NCI-H446 (cell line): ENCODE data around the gene SDK1.

ENCODE experiments used
- DNase-seq, 2 experiments: peaks; one replicate each; lab custom pipeline; 2025; lab: John Stamatoyannopoulos, UW

SDK1 gene

DNA sequence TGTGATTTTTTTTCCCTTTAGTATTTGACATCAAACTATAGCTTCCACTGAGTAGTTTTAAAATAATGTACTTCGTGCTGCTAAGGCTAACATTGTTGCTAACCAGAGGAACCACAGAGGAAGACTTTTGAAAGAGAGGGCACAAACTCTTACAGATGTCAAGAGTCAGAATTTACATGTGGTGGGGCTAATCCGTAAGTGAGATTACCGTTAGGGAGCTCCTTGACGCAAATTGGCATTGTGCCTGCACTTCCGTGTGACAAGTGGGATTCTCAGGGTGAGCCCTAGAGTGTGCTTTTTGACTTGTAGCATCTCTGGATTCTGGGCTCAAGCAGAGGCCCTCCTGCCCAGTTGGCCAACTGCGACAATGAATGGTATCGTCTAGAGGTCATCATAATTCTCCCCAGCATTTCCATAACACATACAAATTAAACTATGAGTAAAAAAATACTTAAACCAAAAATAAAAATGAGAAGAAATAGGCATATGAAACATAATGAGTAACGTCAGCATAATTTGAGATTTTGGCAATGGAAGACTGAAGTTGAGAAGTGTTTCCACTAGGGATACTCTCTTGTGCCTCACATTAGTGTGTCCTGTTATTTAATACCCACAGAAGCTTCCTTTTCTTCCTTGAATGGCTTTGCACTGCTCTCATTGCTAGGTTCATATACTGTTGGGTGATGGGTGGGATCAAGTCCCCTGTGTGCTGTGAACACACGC lies 164.0 kb downstream of the SDK1 start:
- DNase-seq: no peak

DNA sequence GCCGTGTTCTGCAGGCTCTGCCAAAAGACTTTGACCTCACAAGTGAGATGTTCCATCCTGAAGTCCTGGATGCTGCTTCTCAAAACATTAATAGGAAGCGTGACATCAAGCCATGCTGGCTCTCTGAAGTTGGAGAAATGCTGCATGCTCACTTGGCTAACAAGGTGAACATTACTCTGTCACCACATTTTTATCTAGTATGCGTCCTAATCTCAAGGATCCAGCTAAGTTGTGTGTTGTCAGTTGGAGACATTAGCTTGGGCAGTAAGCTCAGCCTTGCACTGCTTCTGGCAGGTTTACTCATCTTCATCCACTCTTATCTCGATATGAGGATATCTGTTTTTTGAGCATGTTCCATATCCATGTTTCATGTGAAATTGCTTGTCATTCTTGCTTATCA lies 165.2 kb downstream of the SDK1 start:
- no peak for DNase-seq

DNA sequence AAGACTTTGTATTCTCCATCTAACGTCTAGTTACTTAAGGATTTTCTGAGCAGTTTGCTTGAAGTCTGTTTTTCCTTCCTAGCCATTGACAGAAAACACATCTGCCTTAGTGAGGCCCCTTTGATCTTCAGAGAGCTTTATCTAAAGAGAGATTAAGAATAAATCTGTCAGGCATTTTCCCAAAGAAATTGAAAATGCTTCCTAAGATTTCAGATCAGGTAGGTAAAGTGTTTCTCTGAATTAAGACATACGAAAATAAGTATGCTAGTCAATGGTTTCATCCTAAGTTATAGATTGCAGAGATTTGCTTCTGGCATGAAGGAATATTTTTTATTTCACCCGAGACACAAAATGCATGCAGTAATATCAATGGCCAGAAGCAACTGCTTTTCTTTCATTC lies 168.6 kb downstream of the SDK1 start:
- no peak for DNase-seq

DNA sequence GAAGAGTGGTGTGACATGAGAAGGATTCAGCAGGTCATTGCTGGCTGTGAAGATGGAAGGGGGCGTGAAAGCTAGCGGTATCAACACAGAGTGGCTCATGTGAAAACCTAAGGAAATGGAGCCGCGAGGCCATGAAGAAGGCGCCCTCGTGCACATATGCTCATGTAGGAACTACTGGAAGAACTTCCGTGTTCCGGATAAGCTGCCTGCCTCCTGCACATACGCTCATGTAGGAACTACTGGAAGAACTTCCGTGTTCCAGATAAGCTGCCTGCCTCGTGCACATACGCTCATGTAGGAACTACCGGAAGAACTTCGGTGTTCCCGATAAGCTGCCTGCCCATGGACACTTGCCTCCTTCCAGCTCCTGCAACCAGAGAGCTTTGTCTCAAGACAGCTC lies 179.1 kb downstream of the SDK1 start:
- no peak for DNase-seq

DNA sequence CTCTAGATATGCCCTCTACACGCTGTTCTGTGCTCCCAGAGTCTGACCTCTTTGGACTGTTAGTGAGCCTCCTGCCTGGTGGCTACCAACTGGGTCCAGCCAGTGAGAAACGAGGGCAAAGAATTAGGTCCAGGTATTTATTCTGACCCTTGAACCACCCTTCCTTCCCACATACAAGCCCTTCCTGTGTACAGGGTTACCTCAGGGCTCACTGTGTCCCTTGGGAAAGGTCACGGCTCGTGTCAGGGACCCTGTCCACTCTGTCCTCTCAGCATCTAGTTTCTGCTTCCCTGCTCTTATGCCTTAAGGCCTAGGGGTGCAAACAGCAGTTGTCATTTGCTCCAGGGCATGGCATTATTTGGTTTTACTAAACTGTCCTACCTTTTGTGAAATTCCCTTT lies 180.4 kb downstream of the SDK1 start:
- no peak for DNase-seq

DNA sequence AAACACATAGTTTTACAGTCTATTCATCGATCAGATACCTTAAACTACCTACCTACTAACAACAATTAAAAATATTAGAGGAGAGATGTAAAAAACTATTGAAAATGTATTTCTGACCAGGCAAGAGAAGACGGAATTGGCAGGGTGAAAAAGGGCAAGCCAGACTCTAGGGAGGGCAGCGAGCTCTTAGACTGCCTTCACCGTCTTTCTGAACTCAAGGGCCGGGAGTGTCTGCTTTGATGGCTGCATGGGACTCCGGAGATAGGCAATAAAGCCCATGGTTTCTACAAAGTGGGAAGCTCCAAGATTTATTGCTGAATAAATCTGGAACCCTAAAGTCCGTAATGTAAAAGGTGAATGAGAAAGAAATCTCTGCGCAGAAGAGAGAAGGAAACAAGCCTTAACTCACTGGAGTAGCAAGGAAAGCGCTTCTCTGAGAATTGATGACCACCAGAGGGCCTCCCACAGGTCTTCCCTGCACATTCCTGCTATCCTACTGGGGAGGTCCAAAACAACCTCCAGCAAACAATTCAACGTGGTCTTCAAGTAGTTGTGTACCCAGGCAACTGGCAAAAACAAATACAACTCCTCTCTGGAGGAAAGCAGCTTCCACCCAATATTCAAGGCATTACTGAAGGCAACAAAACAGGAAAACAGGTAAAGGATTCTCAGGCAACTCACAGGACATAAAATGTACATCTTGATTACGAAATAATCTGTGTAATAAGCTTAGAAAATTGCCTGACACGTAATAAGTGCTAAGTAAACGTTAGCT lies 181.3 kb downstream of the SDK1 start:
- DNase-seq: no peak

DNA sequence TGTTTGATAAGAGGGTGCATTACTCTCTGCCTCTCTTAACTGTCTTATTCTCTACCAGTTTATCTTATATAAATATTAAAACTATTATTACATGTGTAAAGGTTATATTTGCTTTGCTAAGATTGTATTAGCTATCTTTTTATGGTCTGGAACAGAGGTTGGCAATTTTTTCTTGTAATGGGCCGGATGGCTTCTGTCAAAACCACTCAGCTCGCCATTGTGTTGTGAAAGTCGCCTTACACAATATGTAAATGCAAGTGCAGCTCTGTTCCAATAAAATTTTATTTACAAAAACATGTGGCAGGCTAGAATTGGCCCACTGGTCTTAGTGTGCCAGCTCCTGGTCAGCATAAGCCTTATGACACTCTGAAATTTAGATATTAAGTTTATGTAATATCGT lies 185.8 kb downstream of the SDK1 start:
- DNase-seq: no peak

DNA sequence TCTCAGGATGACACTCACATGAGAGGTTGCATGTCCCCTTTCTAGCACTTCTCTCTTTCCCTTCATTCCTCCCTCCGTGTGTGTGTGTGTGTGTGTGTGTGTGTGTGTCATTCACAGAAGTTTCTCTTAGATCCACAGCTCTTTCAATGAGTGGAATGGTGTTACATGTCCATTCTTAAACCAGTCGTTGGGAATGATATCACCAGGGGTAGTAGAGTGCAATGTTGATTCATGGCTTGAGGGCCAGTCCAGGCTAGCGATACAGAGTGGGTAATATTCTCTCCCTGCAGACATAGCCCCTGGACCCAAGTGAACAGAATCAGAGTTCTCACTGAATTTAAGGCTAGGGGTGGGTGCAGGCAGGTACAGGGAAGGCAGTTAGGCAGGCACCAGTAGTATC lies 187.8 kb downstream of the SDK1 start:
- no peak for DNase-seq

DNA sequence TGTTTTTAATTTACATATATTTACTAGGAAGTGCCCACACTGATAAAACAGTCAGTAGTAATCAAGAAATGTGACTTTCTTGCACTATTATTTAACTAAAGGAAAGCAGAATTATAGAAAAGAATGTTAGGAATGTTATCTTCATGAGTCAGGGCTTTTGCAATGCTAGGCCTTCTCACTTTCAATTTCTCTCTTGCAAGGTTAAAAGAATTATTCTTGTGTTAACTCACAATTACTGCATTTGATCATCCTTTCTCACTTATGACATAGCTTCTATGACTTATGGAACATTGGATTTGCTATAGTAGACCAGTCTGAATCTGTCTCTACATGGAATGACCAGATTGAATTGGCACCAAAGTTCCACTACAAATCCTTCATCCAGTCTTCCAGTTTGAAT lies 192.4 kb downstream of the SDK1 start:
- no peak for DNase-seq

DNA sequence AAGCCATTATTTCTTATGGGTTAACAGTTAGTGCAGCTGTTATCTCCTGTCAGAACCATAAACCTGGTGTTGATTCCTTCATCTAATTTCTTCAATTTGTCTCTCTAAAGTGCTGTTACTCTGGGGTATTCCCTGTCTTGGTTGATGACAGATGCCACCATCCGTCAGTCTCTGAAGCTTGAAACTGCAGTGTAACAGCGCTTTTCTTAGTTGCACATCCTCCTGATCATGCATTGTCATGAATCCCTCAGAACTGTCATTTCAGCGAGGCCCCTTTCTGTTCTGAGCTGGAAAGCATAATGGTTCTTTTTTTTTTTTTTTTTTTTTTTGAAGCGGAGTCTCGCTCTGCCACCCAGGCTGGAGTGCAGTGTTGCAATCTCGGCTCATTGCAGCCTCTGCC lies 193.9 kb downstream of the SDK1 start:
- no peak for DNase-seq

DNA sequence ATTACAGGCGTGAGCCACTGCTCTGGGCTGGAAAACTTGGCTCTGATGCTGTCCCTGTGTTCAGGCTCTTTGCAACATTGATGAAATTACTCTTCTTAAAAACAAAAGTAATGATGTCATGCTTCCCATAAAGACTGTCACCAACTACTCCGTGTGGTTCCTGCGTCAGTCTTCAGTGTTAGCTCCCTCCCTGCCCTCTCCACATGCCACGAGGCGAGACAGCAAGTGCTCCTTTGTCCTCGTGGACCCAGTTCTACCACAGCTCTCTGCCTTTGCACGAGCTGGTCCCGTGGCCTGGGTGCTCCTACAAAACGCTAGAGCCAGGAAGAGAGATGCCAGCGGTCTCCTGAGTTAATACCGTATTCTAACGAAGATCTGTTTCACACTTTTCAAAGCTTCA lies 194.5 kb downstream of the SDK1 start:
- DNase-seq: no peak

DNA sequence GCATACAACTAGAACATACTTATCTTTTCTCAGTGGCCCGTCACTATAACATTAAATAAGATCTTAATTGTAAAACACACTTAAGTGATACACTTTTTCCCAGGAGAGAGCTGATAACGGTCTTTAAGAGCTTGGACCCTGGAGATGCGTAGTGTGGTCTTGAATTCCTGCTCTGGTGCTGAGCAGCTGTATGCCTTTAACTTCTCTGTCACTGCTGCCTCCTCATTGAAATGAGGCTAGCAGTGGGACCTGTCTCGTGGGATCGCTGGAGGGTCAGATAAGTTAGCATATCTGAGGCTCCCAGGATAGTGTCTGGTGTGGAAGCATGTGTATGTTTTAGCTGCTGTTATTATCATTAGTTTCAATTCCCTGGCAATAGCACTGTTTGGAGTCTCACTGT lies 194.9 kb downstream of the SDK1 start:
- no peak for DNase-seq

DNA sequence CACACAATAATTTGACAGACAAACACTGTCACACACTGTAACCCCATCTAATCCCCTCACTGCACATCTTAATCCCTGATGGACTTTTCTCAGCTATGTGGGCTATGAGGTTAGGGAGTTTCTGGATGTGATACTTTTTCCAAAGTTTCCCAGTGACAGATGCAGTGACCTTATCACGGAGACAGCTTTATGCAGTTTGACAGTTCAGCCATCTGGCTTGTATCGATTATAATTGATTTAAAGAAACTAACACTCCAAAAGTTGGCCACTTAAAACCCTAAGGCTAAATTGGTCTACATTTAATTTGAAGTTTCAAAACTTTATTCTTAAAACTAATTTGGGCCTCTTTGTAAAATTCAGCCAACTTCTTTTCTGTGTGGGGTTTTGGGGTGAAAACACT lies 196.7 kb downstream of the SDK1 start:
- no peak for DNase-seq

DNA sequence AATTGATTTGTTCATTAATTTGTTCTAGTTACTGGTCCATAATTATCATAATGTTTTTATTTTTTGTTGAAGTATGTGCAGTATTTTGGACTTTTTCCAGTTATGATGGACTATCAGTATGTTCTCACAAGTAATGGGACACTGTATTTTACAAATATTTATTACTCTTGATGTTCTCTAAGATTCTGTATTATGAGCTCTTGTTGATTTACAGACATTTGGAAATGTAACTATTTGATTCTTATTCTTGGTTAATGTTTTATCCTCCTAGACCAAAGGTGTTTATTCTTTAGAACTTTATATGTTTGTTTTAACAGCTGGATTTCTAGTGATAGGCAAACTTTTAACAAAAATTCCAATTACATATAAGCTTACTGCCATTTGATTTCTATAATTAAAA lies 200.6 kb downstream of the SDK1 start:
- DNase-seq: no peak

DNA sequence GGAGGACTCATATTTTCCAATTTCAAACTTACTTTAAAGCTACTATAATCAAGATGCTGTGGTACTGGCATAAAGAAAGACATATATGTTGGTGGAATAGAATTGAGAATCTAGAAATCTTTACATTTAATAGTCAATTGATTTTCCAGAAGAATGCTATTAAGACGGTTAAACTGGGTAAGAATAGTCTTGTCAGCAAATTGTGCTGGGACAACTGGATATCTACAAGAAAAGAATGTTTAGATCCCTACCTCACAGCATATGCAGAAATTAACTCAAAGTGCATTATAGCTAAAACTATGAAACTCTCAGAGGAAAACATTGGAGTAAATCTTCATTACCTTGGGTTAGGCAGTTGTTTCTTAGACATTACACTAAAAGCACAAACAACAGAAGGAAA lies 203.3 kb downstream of the SDK1 start:
- no peak for DNase-seq

DNA sequence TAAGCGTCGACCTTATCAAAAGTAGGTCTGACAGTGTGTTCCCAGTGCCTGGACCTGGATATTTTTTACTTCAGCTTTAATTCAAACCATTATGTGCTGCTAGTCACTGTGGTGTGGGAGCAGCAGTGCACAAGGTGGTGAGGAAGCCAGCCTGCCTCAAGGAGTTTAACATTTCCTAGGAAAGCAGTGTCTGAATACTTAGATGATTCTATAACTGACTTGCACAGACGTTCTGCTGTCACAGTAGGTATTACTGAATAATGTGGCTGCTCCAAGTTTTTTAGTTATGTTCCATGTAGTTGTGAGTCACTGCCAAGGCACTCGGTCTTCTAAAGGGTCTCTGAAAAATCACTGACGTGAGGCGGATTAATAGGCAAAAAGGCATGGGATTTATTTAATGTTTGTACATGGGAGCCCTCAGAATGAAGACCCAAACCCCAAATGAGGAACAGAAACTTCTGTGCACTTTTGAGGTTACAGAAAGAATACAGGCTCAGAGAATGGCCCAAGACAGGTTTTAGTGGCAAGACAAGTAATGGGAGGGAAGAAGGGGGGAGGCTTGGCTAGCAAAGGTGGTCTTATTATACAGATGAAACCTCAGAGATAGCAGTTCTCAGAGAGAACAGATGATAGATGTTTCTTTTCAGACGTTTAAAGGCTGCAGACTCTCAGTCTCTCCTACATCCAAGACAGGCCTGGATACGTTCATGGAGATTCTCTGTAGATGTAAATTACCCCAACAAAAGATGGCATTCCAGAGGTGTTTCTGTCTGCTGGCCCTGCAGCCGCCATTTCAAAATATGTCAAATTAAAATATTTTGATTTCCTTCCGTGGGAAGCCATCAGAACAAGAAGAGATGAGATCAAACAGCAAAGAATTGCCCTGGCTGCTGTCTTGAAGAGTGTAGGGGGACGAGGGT lies 209.3 kb downstream of the SDK1 start:
- no peak for DNase-seq

DNA sequence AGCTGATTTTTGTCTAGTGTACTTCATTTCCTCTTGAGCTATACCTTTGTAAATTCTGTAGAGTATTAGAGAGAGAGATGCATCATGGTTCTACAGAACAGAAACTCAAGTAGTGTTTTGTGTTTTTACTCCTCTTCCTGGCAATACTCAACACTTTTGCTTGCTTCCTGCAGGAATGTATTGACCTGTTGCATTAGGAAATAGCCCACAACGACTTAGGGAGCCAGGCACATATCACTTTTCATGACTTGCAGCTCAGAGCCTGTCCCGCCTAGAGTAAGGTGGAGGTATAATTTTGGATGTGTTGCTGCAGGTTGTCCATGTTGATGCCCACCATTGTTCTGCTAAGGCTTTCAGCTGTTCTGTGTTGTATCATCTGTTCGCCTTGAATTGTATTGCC lies 216.3 kb downstream of the SDK1 start:
- no peak for DNase-seq

DNA sequence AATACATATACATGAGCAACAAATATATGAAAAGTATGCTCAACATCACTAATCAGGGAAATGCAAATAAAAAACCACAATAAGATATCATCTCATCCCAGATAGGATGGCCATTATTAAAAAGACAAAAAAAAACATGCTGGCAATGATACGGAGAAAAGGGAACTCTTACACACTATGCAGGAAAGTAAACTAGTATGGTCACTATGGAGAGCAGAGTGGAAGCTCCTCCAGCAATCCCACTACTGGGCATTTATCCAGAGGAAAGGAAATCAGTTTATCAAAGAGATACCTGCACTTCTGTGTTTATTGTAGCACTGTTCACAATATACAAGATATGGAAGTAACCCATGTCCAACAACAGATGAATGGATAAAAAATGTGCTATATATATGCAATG lies 217.5 kb downstream of the SDK1 start:
- no peak for DNase-seq

DNA sequence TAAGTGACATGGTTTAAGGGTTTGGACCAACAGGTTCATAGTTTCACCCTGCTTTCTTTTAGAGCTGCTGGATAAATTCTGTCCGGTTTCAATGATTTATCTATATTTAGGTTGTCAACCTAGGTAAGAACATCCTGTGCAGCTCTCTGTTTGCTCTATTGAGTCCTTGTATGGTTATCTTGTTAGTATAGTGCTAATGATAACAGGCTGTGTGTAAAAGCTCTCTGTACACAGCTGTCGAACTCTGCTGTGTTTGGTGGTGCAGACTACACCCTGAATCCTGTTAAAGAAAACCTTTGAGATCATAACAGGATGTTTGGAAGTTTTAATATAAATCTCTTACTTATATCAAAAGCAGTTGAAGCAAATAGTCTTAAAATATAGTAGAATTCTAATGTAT lies 219.2 kb downstream of the SDK1 start:
- no peak for DNase-seq

DNA sequence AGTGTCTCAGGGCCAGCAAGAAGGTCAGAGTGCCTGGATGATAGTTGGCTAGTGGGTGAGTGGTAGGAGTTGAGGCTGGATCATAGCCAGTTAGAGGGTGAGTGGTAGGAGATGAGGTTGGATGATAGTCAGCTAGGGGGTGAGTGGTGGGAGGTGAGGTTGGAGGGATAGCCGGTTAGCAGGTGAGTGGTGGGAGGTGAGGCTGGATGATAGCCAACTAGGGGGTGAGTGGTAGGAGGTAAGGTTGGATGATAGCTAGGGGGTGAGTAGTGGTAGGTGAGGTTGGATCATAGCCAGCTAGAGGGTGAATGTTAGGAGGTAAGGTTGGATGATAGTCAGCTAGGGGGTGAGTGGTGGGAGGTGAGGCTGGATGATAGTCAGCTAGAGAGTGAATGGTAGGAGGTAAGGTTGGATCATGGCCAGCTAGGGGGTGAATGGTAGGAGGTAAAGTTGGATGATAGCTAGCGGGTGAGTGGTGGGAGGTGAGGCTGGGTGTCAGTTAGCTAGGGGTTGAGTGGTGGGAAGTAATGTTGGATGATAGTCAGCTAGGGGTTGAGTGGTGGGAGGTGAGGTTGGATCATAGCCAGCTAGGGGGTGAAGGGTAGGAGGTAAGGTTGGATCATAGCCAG lies 226.6 kb downstream of the SDK1 start:
- DNase-seq: no peak

DNA sequence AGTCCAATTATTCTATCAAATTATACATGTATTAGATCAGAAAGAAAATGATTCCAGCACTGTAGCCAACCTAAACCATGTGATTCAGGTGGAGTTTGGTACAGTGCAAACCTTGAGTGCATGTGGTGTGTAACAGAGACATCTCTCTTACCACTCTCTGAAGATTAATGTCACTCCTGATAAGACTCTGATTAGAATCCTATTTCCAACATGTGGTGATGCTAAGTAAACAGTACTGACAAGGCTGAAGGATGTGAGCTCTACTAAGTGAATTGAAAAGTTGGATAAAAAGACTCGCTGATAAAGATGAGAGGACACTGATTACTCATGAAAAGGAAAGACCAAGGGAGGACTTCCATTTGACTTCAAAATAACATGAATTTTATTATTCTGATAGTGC lies 232.0 kb downstream of the SDK1 start:
- no peak for DNase-seq

DNA sequence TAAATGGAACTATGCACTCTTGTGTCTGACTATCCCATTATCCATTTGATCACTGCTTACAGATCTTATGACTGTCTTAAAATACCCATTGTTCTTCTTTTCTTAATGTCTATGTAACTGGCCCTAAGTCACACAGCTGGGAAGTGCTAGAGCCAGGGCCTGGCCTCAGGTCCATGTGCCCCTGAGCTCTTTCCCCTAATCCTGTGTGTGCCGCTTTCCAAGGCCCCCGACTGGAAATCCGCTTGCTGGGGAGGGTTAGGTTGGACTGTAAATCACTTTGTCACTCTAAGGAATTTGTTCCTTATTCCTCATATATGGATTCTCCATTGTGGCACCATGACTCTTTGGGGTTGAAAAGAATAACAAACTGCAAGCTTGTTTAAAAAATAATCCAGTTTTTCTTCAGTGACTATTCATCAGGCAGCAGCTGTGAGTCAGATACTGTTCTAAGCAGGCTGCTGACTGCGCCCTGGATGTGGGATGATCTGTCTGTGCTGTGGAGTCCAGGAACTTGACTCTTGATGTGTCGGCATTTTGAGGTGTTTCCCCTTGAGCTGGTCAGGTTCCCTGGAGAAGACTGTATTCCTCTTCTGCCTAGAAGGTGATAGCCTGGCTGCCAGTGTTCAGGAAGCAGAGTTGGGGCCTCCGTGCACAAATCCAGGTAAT lies 236.3 kb downstream of the SDK1 start:
- no peak for DNase-seq
